Measurements from ENCODE around the gene MEPE.

DNA sequence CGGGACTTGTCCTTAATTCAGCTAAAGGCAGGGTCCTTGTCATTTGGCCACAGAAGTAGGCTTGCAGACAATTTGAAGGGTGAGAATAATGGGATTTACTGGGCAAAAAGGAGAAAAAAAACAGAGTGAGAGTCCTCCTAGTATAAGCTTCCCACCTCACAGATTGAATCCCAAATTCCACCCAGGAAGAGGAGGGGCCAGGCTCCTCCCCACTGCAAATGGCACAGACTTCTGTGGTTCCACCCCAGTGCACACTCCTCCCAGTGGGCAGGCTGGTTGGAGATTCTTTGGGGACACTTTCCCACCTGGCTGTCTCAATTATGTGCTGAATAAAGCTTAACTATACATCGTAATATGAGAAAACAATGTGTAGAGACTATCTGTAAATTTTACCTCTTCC lies 31.6 kb downstream of the MEPE start:
- TF ChIP-seq, protein P1, sequence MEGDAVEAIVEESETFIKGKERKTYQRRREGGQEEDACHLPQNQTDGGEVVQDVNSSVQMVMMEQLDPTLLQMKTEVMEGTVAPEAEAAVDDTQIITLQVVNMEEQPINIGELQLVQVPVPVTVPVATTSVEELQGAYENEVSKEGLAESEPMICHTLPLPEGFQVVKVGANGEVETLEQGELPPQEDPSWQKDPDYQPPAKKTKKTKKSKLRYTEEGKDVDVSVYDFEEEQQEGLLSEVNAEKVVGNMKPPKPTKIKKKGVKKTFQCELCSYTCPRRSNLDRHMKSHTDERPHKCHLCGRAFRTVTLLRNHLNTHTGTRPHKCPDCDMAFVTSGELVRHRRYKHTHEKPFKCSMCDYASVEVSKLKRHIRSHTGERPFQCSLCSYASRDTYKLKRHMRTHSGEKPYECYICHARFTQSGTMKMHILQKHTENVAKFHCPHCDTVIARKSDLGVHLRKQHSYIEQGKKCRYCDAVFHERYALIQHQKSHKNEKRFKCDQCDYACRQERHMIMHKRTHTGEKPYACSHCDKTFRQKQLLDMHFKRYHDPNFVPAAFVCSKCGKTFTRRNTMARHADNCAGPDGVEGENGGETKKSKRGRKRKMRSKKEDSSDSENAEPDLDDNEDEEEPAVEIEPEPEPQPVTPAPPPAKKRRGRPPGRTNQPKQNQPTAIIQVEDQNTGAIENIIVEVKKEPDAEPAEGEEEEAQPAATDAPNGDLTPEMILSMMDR (IDR thresholded peaks at IDR 0.05) = no peak
- TF ChIP-seq EZH2 (IDR thresholded peaks at IDR 0.05; ENCODE audit: borderline replicate concordance, insufficient read depth, low read depth, low read length, poor library complexity, severe bottlenecking) = no peak
